Lower lobe of right lung (tissue), 2 donors: ENCODE results near the gene CDH2. TPM values are rescaled to one million over a fixed set of nuclear protein-coding genes. Genes with fewer than 3 reads are reported as not detected.

Source experiments
- ATAC-seq, 2 donors: fragments of 200-7000 bp; cut with Tn5 transposase; one replicate each; pipeline ENCODE4 v1.9.1; 2020 to 2022; ENCODE audit warnings: mild to moderate bottlenecking in 2 of 2, moderate library complexity in 2 of 2
- DNase-seq: peaks from one replicate; pipeline ENCODE4 v3.0.0-alpha.2; 2020
- H3K27ac ChIP-seq: fragments of 200-600 bp; one replicate; pipeline ENCODE4 v1.8.0; 2022
- H3K27me3 ChIP-seq: fragments of 200-600 bp; one replicate; pipeline ENCODE4 v1.8.0; 2022; ENCODE audit warnings: low read depth
- H3K36me3 ChIP-seq: fragments of 200-600 bp; one replicate; pipeline ENCODE4 v1.8.0; 2022; ENCODE audit warnings: mild to moderate bottlenecking
- H3K4me1 ChIP-seq: fragments of 200-600 bp; one replicate; pipeline ENCODE4 v1.8.0; 2022
- H3K4me3 ChIP-seq: fragments of 200-600 bp; one replicate; pipeline ENCODE4 v1.8.0; 2022; ENCODE audit warnings: mild to moderate bottlenecking
- H3K9me3 ChIP-seq: fragments of 200-600 bp; one replicate; pipeline ENCODE4 v1.8.0; 2022
- intact Hi-C: fragments of 100-400 bp; cut with DNase I; formaldehyde crosslinking; loops from one replicate; pipeline ENCODE4 v1.11.0; 2022
- total RNA-seq: library from RNA; stranded (reverse); fragmentation: NEBNext Ultra II Directional; extraction: Animal tissue kit (Norgen Biotek cat#: 25700); gene quantifications from one replicate; pipeline ENCODE4 v1.2.1, GENCODE V29; 2021
- TF ChIP-seq, protein P1 (sequence below): fragments of 200-600 bp; IDR thresholded peaks from one replicate; pipeline ENCODE4 v1.8.0; 2022; ENCODE audit warnings: antibody characterized with exemption, mild to moderate bottlenecking
- donor health status: DM: no; HTN: yes; CAD: no; lungs with severe emphysema.

CDH2 gene
- total RNA-seq, 1 donor from 2014 or later: 0.68 TPM

GRCh38 chr18:28134774-28135173, 42.2 kb downstream of the CDH2 start:
- TF ChIP-seq, protein P1, sequence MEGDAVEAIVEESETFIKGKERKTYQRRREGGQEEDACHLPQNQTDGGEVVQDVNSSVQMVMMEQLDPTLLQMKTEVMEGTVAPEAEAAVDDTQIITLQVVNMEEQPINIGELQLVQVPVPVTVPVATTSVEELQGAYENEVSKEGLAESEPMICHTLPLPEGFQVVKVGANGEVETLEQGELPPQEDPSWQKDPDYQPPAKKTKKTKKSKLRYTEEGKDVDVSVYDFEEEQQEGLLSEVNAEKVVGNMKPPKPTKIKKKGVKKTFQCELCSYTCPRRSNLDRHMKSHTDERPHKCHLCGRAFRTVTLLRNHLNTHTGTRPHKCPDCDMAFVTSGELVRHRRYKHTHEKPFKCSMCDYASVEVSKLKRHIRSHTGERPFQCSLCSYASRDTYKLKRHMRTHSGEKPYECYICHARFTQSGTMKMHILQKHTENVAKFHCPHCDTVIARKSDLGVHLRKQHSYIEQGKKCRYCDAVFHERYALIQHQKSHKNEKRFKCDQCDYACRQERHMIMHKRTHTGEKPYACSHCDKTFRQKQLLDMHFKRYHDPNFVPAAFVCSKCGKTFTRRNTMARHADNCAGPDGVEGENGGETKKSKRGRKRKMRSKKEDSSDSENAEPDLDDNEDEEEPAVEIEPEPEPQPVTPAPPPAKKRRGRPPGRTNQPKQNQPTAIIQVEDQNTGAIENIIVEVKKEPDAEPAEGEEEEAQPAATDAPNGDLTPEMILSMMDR: no peak
- H3K27ac ChIP-seq: no peak overlapping the region
- intact Hi-C loops: no loop called here

DNA sequence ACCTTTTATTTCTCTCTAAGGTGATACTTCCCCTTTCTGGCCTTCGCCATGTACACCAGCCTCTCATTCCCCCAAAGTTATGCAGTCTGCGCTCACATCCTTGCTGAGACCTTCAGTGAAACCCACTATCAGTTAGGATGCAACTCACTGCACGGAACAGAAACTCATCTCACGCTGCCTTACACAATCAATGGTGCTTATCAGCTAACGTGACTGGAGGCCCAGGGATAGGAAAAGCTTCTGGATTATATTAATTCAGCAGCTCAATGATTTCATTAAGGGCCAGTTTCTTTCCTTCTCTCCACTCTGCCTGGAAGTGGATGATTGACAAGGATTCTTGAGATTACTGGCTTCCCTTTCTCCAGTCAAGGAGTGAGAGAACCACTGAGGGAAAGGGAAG, 44.8 kb downstream of the CDH2 start:
- TF ChIP-seq, protein P1: no peak
- DNase-seq (no peak), ATAC-seq (no peak)
- Histone ChIP-seq H3K27ac (no peak overlapping the region), H3K36me3 (no peaks in the 10 kb centered on the region), H3K4me3 (no peak overlapping the region), H3K27me3 (no peaks in the 10 kb centered on the region), H3K4me1 (no peaks in the 10 kb centered on the region), H3K9me3 (no peaks in the 10 kb centered on the region)
- intact Hi-C loops: no loop called here

More at GRCh38 chr18:28134774-28135173, 42.2 kb downstream of the CDH2 start:
- H3K27me3 ChIP-seq: no peaks in the 10 kb centered on the region
- no peaks in the 10 kb centered on the region for H3K4me1 ChIP-seq
- no peak overlapping the region for H3K4me3 ChIP-seq
- H3K36me3 ChIP-seq: no peaks in the 10 kb centered on the region
- H3K9me3 ChIP-seq: no peaks in the 10 kb centered on the region
- DNase-seq (no peak), ATAC-seq (no peak)

DNA sequence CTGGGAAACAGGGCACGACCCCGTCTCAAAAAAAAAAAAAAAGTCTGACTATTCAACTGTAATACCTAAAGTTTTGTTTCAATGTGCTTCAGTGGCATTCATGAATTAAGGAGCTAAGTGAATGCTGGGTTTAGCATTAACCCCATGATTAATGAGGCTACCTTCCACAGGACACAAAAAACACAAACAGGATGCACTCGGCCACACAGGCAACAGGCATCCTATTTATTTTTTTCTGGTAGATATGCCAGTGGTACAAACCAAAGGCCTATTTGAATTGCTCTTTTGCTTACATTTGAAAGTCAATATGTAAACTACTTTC, 48.3 kb downstream of the CDH2 start:
- Histone ChIP-seq H3K4me1 (no peaks in the 10 kb centered on the region), H3K27me3 (no peaks in the 10 kb centered on the region), H3K36me3 (no peaks in the 10 kb centered on the region), H3K27ac (no peak overlapping the region), H3K9me3 (no peaks in the 10 kb centered on the region), H3K4me3 (no peak overlapping the region)
- no peak for ATAC-seq
- intact Hi-C loops: no loop called here
- TF ChIP-seq, protein P1: no peak
- no peak for DNase-seq

DNA sequence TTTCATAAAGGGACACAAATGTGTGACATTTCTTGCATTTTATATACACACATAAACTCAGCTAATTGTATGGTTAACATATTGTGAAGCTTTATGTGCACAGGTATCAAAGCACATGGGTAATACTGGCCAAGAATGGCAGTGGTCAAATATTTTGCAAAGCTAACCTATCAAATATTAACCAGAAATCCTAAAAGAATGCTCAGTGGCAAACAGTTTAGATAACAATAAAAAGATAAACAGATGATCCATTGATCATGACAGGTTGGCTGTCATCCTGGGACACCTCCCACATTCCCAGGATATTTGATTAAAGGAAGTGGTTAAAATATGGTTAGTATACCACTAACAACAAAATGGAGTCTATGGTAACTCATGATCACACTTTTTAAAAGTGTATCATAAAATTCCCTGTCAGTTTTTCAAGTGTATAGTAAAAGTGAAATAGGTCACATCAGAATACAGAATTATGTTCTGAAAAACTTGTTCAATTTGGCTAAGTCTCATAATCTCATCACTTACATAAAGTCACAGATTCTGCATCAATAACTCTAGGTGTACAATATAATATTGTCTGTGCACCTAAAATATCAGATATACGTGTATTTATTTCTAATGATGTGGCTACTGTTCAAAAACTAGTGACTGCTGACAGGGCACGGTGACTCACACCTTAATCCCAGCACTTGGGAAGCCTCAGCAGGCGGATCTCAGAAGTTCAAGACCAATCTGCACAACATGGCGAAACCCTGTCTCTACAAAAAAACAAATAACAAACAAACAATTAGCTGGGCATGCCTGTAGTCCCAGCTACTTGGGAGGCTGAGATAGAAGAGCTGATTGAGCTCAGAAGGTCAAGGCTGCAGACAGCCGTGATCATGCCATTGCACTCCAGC, 48.9 kb downstream of the CDH2 start:
- no peaks in the 10 kb centered on the region for H3K27me3 ChIP-seq
- ATAC-seq: no peak
- intact Hi-C loops: no loop called here
- no peak overlapping the region for H3K4me3 ChIP-seq
- DNase-seq: no peak
- H3K27ac ChIP-seq: no peak overlapping the region
- TF ChIP-seq, protein P1: no peak
- H3K4me1 ChIP-seq: no peaks in the 10 kb centered on the region
- H3K36me3 ChIP-seq: no peaks in the 10 kb centered on the region
- no peaks in the 10 kb centered on the region for H3K9me3 ChIP-seq

DNA sequence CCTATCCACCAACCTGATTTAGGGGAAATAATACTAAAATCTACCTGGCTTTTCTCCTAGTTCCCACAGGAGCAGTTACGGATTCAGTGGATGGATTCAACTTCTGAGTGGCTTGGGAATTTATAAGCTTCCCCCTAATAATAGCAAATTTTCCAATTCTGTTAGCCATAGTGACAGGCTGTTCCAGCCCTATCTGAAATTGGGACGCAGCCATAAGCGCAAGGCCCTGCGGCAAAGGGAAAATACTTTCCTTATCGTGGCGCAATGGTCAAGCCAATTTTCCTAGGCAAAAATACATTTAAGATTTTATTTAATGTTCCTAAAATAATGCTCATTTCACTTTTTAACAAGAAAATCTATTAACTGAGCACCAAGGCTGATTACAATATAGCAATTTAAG, 49.7 kb downstream of the CDH2 start:
- no peak for DNase-seq
- Histone ChIP-seq H3K4me1 (no peaks in the 10 kb centered on the region), H3K27ac (no peak overlapping the region), H3K27me3 (no peaks in the 10 kb centered on the region), H3K4me3 (no peak overlapping the region), H3K9me3 (no peaks in the 10 kb centered on the region), H3K36me3 (no peaks in the 10 kb centered on the region)
- intact Hi-C loops: no loop called here
- TF ChIP-seq, protein P1: no peak
- no peak for ATAC-seq
